Endothelial cell of umbilical vein (primary cell): Measurements from ENCODE around the gene DR1. TPM values are rescaled to one million over a fixed set of nuclear protein-coding genes. Genes with fewer than 3 reads are reported as not detected.
"Not testable (repeated sequence)": the region's sequence is repeated elsewhere in the genome, so short reads cannot be mapped to it uniquely, and the experiment has no call there.

Experiments used
- BruUV-seq: library from RNA; stranded (reverse); fragments of 400-500 nt; replicated peaks from 2 replicates; lab custom pipeline; 2021; lab: Mats Ljungman, UMichigan
- CTCF ChIA-PET: fragments of 300-600, 350-600 bp; sonication (Branson Sonifier 250); formaldehyde crosslinking; loops from one replicate; lab custom pipeline; 2021; ENCODE audit warnings: antibody characterized with exemption, inconsistent platforms; lab: Charles Lee
- POLR2A ChIA-PET: fragments of 300-600, 350-600 bp; sonication (Branson Sonifier 250); formaldehyde crosslinking; loops from one replicate; lab custom pipeline; 2021; ENCODE audit warnings: antibody characterized with exemption, inconsistent platforms; lab: Charles Lee
- DNase-seq: peaks from one replicate; pipeline ENCODE4 v3.0.0-alpha.2; 2011; ENCODE audit warnings: low read depth, low spot score
- FAIRE-seq: peaks from 2 replicates; lab custom pipeline; 2011; peaks lifted over from hg19 to GRCh38; lab: Jason Lieb, UNC
- H2AFZ ChIP-seq: 2 replicates; pipeline ENCODE4 v1.6.0; 2012; ENCODE audit warnings: low read depth, low read length, control low read depth, inconsistent platforms
- H3K27ac ChIP-seq: 2 replicates; pipeline ENCODE4 v1.5.1; 2011; ENCODE audit warnings: low read depth, mild to moderate bottlenecking, control low read depth, low read length, moderate library complexity; ENCODE audit not compliant: insufficient read depth
- H3K27me3 ChIP-seq, 2 experiments: 2 replicates each; pipeline versions ENCODE4 v1.6.0 to v1.6.1; 2011; ENCODE audit warnings: low read length in 2 of 2, mixed read lengths in 1 of 2; ENCODE audit not compliant: control insufficient read depth in 2 of 2, insufficient read depth in 2 of 2
- H3K36me3 ChIP-seq, 2 experiments: 2 replicates in 1 of 2; 3 replicates in 1 of 2; pipeline ENCODE4 v1.5.1; 2011; ENCODE audit warnings: low read length in 2 of 2, mild to moderate bottlenecking in 1 of 2, moderate library complexity in 1 of 2; ENCODE audit not compliant: control insufficient read depth in 2 of 2, insufficient read depth in 2 of 2; ENCODE audit errors: extremely low read depth in 1 of 2
- H3K4me1 ChIP-seq: 3 replicates; pipeline ENCODE4 v1.5.1; 2011; ENCODE audit warnings: mild to moderate bottlenecking, low read length; ENCODE audit not compliant: control insufficient read depth, insufficient read depth; ENCODE audit errors: extremely low read depth
- H3K4me2 ChIP-seq: 2 replicates; pipeline ENCODE4 v1.6.1; 2011; ENCODE audit warnings: low read length, control low read depth, mixed read lengths; ENCODE audit not compliant: insufficient read depth
- H3K4me3 ChIP-seq, 3 experiments: fragments of 200-600 bp in 1 of 3; sonication (generic), shearing (Covaris generic) in 1 of 3; replicated peaks in 1 of 3; 2 replicates each; pipeline ENCODE4 v1.5.1; 2011 to 2016; ENCODE audit warnings: control low read depth in 3 of 3, low read length in 3 of 3, mild to moderate bottlenecking in 2 of 3, inconsistent platforms in 1 of 3, low read depth in 1 of 3, moderate library complexity in 1 of 3; ENCODE audit not compliant: insufficient read depth in 1 of 3
- H3K79me2 ChIP-seq: 2 replicates; pipeline ENCODE4 v1.6.0; 2012; ENCODE audit warnings: low read length, inconsistent platforms; ENCODE audit not compliant: control insufficient read depth, insufficient read depth
- H3K9ac ChIP-seq: replicated peaks from 2 replicates; pipeline ENCODE3; 2011; ENCODE audit warnings: low read length, control low read depth; ENCODE audit not compliant: insufficient read depth; ENCODE audit errors: extremely low read depth
- H3K9me1 ChIP-seq: replicated peaks from 3 replicates; pipeline ENCODE4 v1.6.0; 2011; ENCODE audit warnings: mild to moderate bottlenecking, low read length; ENCODE audit not compliant: control insufficient read depth, insufficient read depth; ENCODE audit errors: extremely low read depth
- H3K9me3 ChIP-seq: replicated peaks from 2 replicates; pipeline ENCODE4 v1.5.1; 2012; ENCODE audit warnings: low read length, inconsistent platforms; ENCODE audit not compliant: control insufficient read depth, insufficient read depth
- H4K20me1 ChIP-seq: replicated peaks from 2 replicates; pipeline ENCODE3; 2011; ENCODE audit warnings: mild to moderate bottlenecking, low read length; ENCODE audit not compliant: control insufficient read depth, insufficient read depth; ENCODE audit errors: extremely low read depth
- EZH2 ChIP-seq: IDR thresholded peaks from 2 replicates; pipeline ENCODE4 v1.6.1; 2012; ENCODE audit warnings: borderline replicate concordance, low read depth, mild to moderate bottlenecking, moderate library complexity, low read length, inconsistent platforms; ENCODE audit not compliant: severe bottlenecking
- FOS ChIP-seq: IDR thresholded peaks from 2 replicates; pipeline ENCODE4 v1.6.1; 2011; ENCODE audit warnings: mild to moderate bottlenecking, low read length, moderate library complexity, borderline replicate concordance; ENCODE audit not compliant: insufficient read depth
- GATA2 ChIP-seq: IDR thresholded peaks from 2 replicates; pipeline ENCODE4 v1.7.0; 2011; ENCODE audit warnings: low read depth, mild to moderate bottlenecking, moderate library complexity, mixed read lengths, low read length; ENCODE audit not compliant: insufficient read length, insufficient read depth
- JUN ChIP-seq: IDR thresholded peaks from 2 replicates; pipeline ENCODE4 v1.6.1; 2011; ENCODE audit warnings: borderline replicate concordance, low read depth; ENCODE audit not compliant: insufficient read length, insufficient read depth
- MYC ChIP-seq: IDR thresholded peaks from one replicate; pipeline ENCODE4 v1.6.1; 2011; ENCODE audit warnings: mild to moderate bottlenecking, low read depth, low read length
- POLR2A ChIP-seq: IDR thresholded peaks from 2 replicates; pipeline ENCODE4 v1.6.1; 2012; ENCODE audit warnings: low read depth, mild to moderate bottlenecking, control low read depth, low read length
- POLR2AphosphoS5 ChIP-seq: IDR thresholded peaks from 2 replicates; pipeline ENCODE4 v1.6.1; 2012; ENCODE audit warnings: low read depth, mild to moderate bottlenecking, control low read depth, low read length, moderate library complexity; ENCODE audit not compliant: insufficient read depth
- dilution Hi-C: fragments of 300-500 bp; cut with MboI; formaldehyde crosslinking; loops from one replicate; pipeline ENCODE4 v1.15.0; 2019; ENCODE audit warnings: low sequenced_read_pairs; ENCODE audit not compliant: extremely low pct_ligation_motif_present
- intact Hi-C: fragments of 100-400 bp; cut with micrococcal nuclease; formaldehyde crosslinking; loops from one replicate; pipeline ENCODE4 v1.10.0; 2022
- polyA plus RNA-seq, 4 experiments: library from polyadenylated mRNA; depleted of rRNA in 3 of 4; stranded (reverse) in 3 of 4; unstranded in 1 of 4; fragments of >200 nt; gene quantifications; 2 replicates each; pipeline versions ENCODE4 v1.2.1 to v1.2.3, GENCODE V29; 2011 to 2012; ENCODE audit warnings: missing spikeins in 1 of 4
- total RNA-seq: library from RNA; stranded (reverse); gene quantifications from 2 replicates; pipeline ENCODE4 v1.2.3, GENCODE V29; 2021
- TF ChIP-seq, protein P1 (sequence below), 2 donors: IDR thresholded peaks; 1 replicate in 1 of 2; 2 replicates in 1 of 2; pipeline ENCODE4 v1.5.1; 2011; ENCODE audit warnings: low read length in 2 of 2, mild to moderate bottlenecking in 2 of 2, moderate library complexity in 2 of 2, control low read depth in 1 of 2, inconsistent platforms in 1 of 2, low read depth in 1 of 2; ENCODE audit not compliant: insufficient read depth in 1 of 2; ENCODE audit errors: extremely low read depth in 1 of 2
- TF ChIP-seq, protein P2 (sequence below): IDR thresholded peaks from 2 replicates; pipeline ENCODE4 v1.6.1; 2011; ENCODE audit not compliant: insufficient read depth, insufficient read length

The DR1 gene
- total and polyA plus RNA-seq, 2 donors (not counting 3 experiments of a cell fraction or from before 2014, with no cell fraction given) = 11.7 to 49.4 TPM

DNA sequence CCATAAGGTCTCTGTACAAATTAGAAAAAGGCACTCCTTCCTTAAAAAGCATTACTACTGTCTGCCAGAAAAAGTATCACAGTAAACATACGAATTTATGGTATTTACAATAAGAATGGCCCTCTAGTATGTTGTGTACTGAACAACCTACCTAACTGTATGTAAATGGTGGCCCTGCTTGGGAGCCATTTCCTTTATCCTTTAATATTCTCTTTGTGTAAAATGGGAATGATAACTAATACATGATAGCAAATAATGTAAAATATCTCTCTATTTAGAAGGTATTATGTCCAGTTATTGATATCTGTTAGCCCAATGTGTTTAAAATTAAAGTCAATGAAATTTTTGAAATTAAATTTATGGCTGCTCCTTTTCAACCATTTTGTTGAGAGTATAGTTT is 5.2 kb downstream of the DR1 start:
- no TSS peak for BruUV-seq
- H3K27ac ChIP-seq = no peak overlapping the region
- intact Hi-C loops (no loop called here), dilution Hi-C loops (no loop called here)
- peak overlapping the region; percentile 99 for H3K4me2 ChIP-seq
- no peak overlapping the region for H3K4me3 ChIP-seq
- CTCF ChIA-PET = interaction anchor here (1.3 kb wide), 1 partner anchor 46 kb away, joined by 5 read pairs; no protein-coding TSS in a partner anchor
- POLR2A ChIA-PET = no interaction called here
- H3K4me1 ChIP-seq = peaks cover 14% of the 10 kb centered on the region
- DNase-seq = no peak
- no peak overlapping the region for H3K9ac ChIP-seq
- no peaks in the 10 kb centered on the region for H3K27me3 ChIP-seq
- H3K36me3 ChIP-seq = peaks cover 0 to 14% of the 10 kb centered on the region in 2 experiments
- TF ChIP-seq JUN = no peak
- TF ChIP-seq POLR2AphosphoS5 = no peak
- no peak for TF ChIP-seq POLR2A
- no peak for TF ChIP-seq FOS
- no peak for TF ChIP-seq EZH2
- TF ChIP-seq, protein P1, sequence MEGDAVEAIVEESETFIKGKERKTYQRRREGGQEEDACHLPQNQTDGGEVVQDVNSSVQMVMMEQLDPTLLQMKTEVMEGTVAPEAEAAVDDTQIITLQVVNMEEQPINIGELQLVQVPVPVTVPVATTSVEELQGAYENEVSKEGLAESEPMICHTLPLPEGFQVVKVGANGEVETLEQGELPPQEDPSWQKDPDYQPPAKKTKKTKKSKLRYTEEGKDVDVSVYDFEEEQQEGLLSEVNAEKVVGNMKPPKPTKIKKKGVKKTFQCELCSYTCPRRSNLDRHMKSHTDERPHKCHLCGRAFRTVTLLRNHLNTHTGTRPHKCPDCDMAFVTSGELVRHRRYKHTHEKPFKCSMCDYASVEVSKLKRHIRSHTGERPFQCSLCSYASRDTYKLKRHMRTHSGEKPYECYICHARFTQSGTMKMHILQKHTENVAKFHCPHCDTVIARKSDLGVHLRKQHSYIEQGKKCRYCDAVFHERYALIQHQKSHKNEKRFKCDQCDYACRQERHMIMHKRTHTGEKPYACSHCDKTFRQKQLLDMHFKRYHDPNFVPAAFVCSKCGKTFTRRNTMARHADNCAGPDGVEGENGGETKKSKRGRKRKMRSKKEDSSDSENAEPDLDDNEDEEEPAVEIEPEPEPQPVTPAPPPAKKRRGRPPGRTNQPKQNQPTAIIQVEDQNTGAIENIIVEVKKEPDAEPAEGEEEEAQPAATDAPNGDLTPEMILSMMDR (IDR thresholded peaks at IDR 0.05; ENCODE audit: extremely low read depth in 1 of 2, insufficient read depth in 1 of 2, low read depth in 1 of 2, low read length in 2 of 2) = no peak
- TF ChIP-seq GATA2 = no peak
- TF ChIP-seq MYC = no peak
- TF ChIP-seq, protein P2, sequence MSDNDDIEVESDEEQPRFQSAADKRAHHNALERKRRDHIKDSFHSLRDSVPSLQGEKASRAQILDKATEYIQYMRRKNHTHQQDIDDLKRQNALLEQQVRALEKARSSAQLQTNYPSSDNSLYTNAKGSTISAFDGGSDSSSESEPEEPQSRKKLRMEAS = no peak
- H2AFZ ChIP-seq = no peak overlapping the region
- no peak for FAIRE-seq
- H3K9me1 ChIP-seq = no peaks in the 10 kb centered on the region
- H3K79me2 ChIP-seq = peaks cover 96% of the 10 kb centered on the region
- H3K9me3 ChIP-seq = no peaks in the 10 kb centered on the region
- H4K20me1 ChIP-seq = no peaks in the 10 kb centered on the region

- intact Hi-C loops, dilution Hi-C loops, H3K4me3 ChIP-seq, BruUV-seq, H3K9me1 ChIP-seq, H3K4me2 ChIP-seq, FAIRE-seq, DNase-seq, H3K9me3 ChIP-seq, H3K27me3 ChIP-seq, H4K20me1 ChIP-seq, H3K9ac ChIP-seq, H3K27ac ChIP-seq, H2AFZ ChIP-seq: not testable (repeated sequence)
- Histone ChIP-seq H3K4me1 (peaks cover 14% of the 10 kb centered on the region), H3K79me2 (peaks cover 95% of the 10 kb centered on the region), H3K36me3 (peaks cover 0 to 14% of the 10 kb centered on the region in 2 experiments)
- ChIA-PET POLR2A (interaction anchor here (0.7 kb wide), 1 partner anchor 497 kb away, joined by 6 read pairs; no protein-coding TSS in a partner anchor), CTCF (interaction anchor here (1.3 kb wide), 1 partner anchor 47 kb away, joined by 5 read pairs; no protein-coding TSS in a partner anchor)
Observed at GRCh38 chr1:93351346-93351745, 5.6 kb downstream of the DR1 start.
